ENCODE results near the gene BEND5. TPM values are rescaled to one million over a fixed set of nuclear protein-coding genes. Genes with fewer than 3 reads are reported as not detected.

BEND5 gene
- total RNA-seq, 2 donors from 2014 or later: 4.9 to 5.2 TPM

- TF ChIP-seq POLR2AphosphoS5 (IDR thresholded peaks at IDR 0.05) (no peak), CTCF (IDR thresholded peaks at IDR 0.05) (no peak), POLR2A (IDR thresholded peaks at IDR 0.05) (no peak)
- H3K27me3 ChIP-seq (replicated peaks; ENCODE audit: insufficient read depth): no peaks in the 10 kb centered on the region
- peaks cover 4% of the 10 kb centered on the region for H3K4me1 ChIP-seq (replicated peaks)
- H3K36me3 ChIP-seq: no peaks in the 10 kb centered on the region
- intact Hi-C loops (cut with DNase I): no loop called here
- WGBS: 7% methylated on average over 17 of the region's 17 CpGs
- H3K9me3 ChIP-seq: no peaks in the 10 kb centered on the region
- no peak overlapping the region for H3K27ac ChIP-seq
- peak; percentile 18 for DNase-seq (ENCODE audit: low spot score)
- H3K4me3 ChIP-seq: peak overlapping the region; percentile 46 to 61
These were observed 666 bp upstream of the BEND5 start for GRCh38 chr1:48777219-48777895.

DNA sequence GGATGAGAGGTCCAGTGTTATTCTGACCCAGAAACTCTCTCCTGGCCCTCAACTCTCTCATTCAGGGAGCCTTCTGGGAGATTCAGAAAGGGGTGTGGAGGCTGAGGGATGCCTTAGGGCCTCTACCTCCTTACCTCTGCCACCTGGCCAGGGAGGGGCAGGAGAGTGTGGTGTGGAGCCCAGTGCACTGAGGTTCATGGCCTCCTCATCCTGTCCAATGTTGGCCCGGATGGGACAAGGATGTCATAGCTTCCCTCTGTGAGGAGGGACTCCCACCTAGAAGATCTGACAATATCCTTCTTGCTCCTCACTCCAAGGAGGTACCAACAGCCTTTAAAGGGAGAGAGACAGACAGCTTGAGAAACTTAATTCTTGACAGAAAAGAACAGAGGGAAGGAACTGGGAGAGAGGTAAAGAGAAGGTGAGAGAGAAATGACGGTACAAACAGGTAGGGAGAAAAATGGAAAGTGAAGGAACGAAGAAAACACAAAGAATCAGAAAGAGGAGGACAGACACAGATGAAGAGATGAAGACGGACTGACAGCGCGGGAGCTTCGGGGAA is 779 bp downstream of the BEND5 start:
- Histone ChIP-seq H3K36me3 (no peaks in the 10 kb centered on the region), H3K9me3 (no peaks in the 10 kb centered on the region), H3K4me3 (peak overlapping the region; percentile 46 to 61), H3K4me1 (replicated peaks) (peaks cover 4% of the 10 kb centered on the region), H3K27me3 (replicated peaks; ENCODE audit: insufficient read depth) (no peaks in the 10 kb centered on the region), H3K27ac (peak overlapping the region; percentile 67 to 77)
- intact Hi-C loops (cut with DNase I): no loop called here
- no peak for DNase-seq (ENCODE audit: low spot score)
- 9% methylated on average over 7 of the region's 7 CpGs for WGBS
- TF ChIP-seq POLR2A (IDR thresholded peaks at IDR 0.05) (no peak), POLR2AphosphoS5 (IDR thresholded peaks at IDR 0.05) (no peak), CTCF (IDR thresholded peaks at IDR 0.05) (no peak)

DNA sequence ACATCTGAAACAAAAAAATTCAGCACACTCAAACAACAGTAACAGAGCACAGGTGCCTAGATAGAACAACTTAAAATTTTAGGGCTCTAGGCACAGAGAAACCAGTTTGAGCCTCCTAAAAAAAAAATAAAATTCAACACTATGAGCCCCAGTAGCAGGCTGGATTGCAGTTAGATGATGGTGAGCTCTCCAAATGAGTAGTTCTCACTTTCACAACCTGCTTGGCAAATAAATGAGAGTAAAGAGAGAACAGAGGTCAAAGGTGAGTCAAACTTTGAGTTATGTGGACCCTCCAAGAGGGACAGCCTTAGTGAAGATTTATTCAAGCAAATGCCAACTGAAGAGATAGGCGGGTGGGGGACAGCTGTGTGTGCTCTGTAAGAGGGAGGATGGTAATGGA is 3.6 kb downstream of the BEND5 start:
- no peak for DNase-seq (ENCODE audit: low spot score)
- WGBS: 93% methylated on average over 1 of the region's 1 CpG
- TF ChIP-seq CTCF (IDR thresholded peaks at IDR 0.05): no peak
- no peak for TF ChIP-seq POLR2A (IDR thresholded peaks at IDR 0.05)
- no peak for TF ChIP-seq POLR2AphosphoS5 (IDR thresholded peaks at IDR 0.05)
- Histone ChIP-seq H3K4me1 (replicated peaks) (peaks cover 4% of the 10 kb centered on the region), H3K27me3 (replicated peaks; ENCODE audit: insufficient read depth) (no peaks in the 10 kb centered on the region), H3K4me3 (no peak overlapping the region), H3K9me3 (no peaks in the 10 kb centered on the region), H3K27ac (no peak overlapping the region), H3K36me3 (no peaks in the 10 kb centered on the region)
- intact Hi-C loops (cut with DNase I): no loop called here

- TF ChIP-seq CTCF (IDR thresholded peaks at IDR 0.05): no peak
- TF ChIP-seq POLR2A (IDR thresholded peaks at IDR 0.05): no peak
- no peak for TF ChIP-seq POLR2AphosphoS5 (IDR thresholded peaks at IDR 0.05)
- Histone ChIP-seq H3K4me3 (no peak overlapping the region), H3K9me3 (no peaks in the 10 kb centered on the region), H3K36me3 (no peaks in the 10 kb centered on the region), H3K27me3 (replicated peaks; ENCODE audit: insufficient read depth) (no peaks in the 10 kb centered on the region), H3K4me1 (replicated peaks) (peaks cover under 1% of the 10 kb centered on the region), H3K27ac (no peak overlapping the region)
- WGBS: 89% methylated on average over 2 of the region's 2 CpGs
- intact Hi-C loops (cut with DNase I): no loop called here
- no peak for DNase-seq (ENCODE audit: low spot score)
These were observed 4.5 kb downstream of the BEND5 start for GRCh38 chr1:48772211-48772610.

DNA sequence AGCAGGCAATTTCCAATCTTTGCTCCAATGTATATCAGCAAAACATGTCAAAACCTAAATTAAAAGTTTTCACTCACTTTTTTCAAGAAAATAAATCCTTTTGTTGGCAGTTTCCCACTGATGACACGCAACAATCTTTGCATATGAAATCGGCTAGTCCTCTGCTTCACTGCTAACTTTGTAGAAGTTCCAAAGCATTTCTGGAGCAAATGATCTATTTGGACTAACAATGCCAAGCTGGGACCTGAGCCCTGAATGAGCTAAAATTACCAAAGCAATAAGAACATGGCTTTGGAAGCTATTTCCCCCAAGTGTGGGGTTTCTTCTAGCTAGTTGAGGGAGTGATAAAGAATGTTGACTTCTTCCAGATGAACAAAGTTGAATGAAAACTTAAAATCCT is 5.1 kb downstream of the BEND5 start:
- Histone ChIP-seq H3K27ac (no peak overlapping the region), H3K27me3 (replicated peaks; ENCODE audit: insufficient read depth) (no peaks in the 10 kb centered on the region), H3K9me3 (no peaks in the 10 kb centered on the region), H3K4me1 (replicated peaks) (no peaks in the 10 kb centered on the region), H3K36me3 (no peaks in the 10 kb centered on the region), H3K4me3 (no peak overlapping the region)
- intact Hi-C loops (cut with DNase I): no loop called here
- WGBS: 34% methylated on average over 2 of the region's 2 CpGs
- DNase-seq (ENCODE audit: low spot score): no peak
- TF ChIP-seq POLR2AphosphoS5 (IDR thresholded peaks at IDR 0.05): no peak
- no peak for TF ChIP-seq CTCF (IDR thresholded peaks at IDR 0.05)
- TF ChIP-seq POLR2A (IDR thresholded peaks at IDR 0.05): no peak

Measured in prostate gland (tissue), 2 donors.